Loucy (cell line): ENCODE results near the gene RPL13.

Experiments used
- H2AFZ ChIP-seq: fragments of 200-600 bp; sonication (generic); 2 replicates; pipeline ENCODE4 v1.6.0; 2016; ENCODE audit warnings: antibody characterized with exemption, mild to moderate bottlenecking, low read length, moderate library complexity
- H3F3A ChIP-seq: fragments of 200-600 bp; 2 replicates; pipeline ENCODE4 v1.6.0; 2016; ENCODE audit warnings: antibody characterized with exemption, low read depth, mild to moderate bottlenecking
- H3K27me3 ChIP-seq: fragments of 200-600 bp; sonication (generic); 2 replicates; pipeline ENCODE4 v1.6.1; 2014; ENCODE audit warnings: low read length, mild to moderate bottlenecking; ENCODE audit not compliant: insufficient read depth, poor library complexity, severe bottlenecking
- H3K36me3 ChIP-seq: fragments of 200-600 bp; sonication (generic); 2 replicates; pipeline ENCODE4 v1.6.1; 2016; ENCODE audit warnings: low read length; ENCODE audit not compliant: insufficient read depth
- H3K4me1 ChIP-seq: fragments of 200-600 bp; sonication (generic); 2 replicates; pipeline ENCODE4 v1.5.1; 2014; ENCODE audit warnings: low read length, mild to moderate bottlenecking; ENCODE audit not compliant: insufficient read depth, poor library complexity, severe bottlenecking
- H3K4me2 ChIP-seq: fragments of 200-600 bp; sonication (generic); 2 replicates; pipeline ENCODE4 v1.6.0; 2014; ENCODE audit warnings: antibody characterized with exemption, low read length, low read depth, mild to moderate bottlenecking; ENCODE audit not compliant: poor library complexity, severe bottlenecking
- H3K4me3 ChIP-seq: fragments of 200-600 bp; sonication (generic); 2 replicates; pipeline ENCODE4 v1.5.1; 2014; ENCODE audit warnings: low read length, mild to moderate bottlenecking, mixed read lengths; ENCODE audit not compliant: poor library complexity, severe bottlenecking
- H3K79me2 ChIP-seq: fragments of 200-600 bp; sonication (generic); 2 replicates; pipeline ENCODE4 v1.6.1; 2014; ENCODE audit warnings: low read length; ENCODE audit not compliant: insufficient read depth
- H3K9ac ChIP-seq: fragments of 200-600 bp; sonication (generic); 2 replicates; pipeline ENCODE4 v1.6.0; 2014; ENCODE audit warnings: mild to moderate bottlenecking, low read depth, low read length, moderate library complexity; ENCODE audit not compliant: poor library complexity, severe bottlenecking
- H3K9me2 ChIP-seq: fragments of 200-600 bp; sonication (generic); replicated peaks from 2 replicates; pipeline ENCODE4 v1.6.1; 2016; ENCODE audit warnings: low read depth, low read length, mixed read lengths
- H3K9me3 ChIP-seq: fragments of 200-600 bp; sonication (generic); 2 replicates; pipeline ENCODE4 v1.6.1; 2014; ENCODE audit warnings: mild to moderate bottlenecking, antibody characterized with exemption, low read length, low read depth; ENCODE audit not compliant: insufficient read depth
- H4K20me1 ChIP-seq: fragments of 200-600 bp; sonication (generic); 2 replicates; pipeline ENCODE4 v1.6.0; 2014; ENCODE audit warnings: antibody characterized with exemption, low read length, mild to moderate bottlenecking; ENCODE audit not compliant: insufficient read depth, poor library complexity, severe bottlenecking
- CTCF ChIP-seq: fragments of 200-600 bp; sonication (generic); conservative IDR thresholded peaks from 2 replicates; pipeline ENCODE4 v1.5.1; 2014; ENCODE audit warnings: mild to moderate bottlenecking, antibody characterized with exemption, low read length
- EZH2phosphoT487 ChIP-seq: fragments of 200-600 bp; IDR thresholded peaks from 2 replicates; pipeline ENCODE4 v1.6.1; 2018; ENCODE audit warnings: antibody characterized with exemption, mild to moderate bottlenecking, moderate library complexity, borderline replicate concordance

RPL13 gene

DNA sequence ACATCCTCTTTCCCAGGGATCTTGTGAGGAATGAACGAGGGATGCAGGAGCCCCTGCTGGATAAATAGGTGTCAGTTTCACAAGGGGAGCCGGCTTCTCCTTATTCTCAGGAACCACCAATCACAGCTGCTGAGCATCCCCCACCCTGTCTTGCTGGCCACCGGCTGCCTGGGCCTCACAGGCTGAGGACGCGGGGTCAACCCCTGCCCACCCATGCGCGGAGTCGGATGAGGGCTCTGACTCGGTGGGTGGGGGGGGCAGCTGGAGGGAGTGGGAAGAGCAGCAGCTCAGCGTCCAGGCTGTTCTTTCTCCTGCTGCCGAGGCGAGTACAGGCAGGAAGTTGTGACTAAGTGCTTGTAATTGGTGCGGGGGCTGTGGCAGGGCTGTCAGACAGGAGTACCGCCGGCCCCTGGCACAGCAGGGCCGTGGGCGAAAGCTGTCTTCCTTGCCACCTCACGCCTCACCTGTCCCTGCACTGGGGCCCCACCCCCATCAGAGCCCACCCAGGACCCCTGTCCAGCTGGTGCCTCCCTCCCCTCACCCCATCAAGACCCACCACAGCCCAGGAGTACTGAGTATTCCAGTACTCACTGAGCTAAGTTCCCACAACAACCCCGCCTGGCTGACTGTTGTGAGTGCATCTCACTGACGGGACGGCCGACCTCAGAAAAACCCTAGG is 41.9 kb downstream of the RPL13 start:
- Histone ChIP-seq H3F3A (no peaks in the 10 kb centered on the region), H3K9me2 (no peaks in the 10 kb centered on the region), H3K9ac (no peak overlapping the region), H3K36me3 (no peaks in the 10 kb centered on the region), H3K4me1 (peaks cover 7% of the 10 kb centered on the region), H3K4me3 (peak overlapping the region; percentile 38), H4K20me1 (no peaks in the 10 kb centered on the region), H3K9me3 (no peaks in the 10 kb centered on the region), H2AFZ (0 out of 2 replicates have a peak overlapping the region, but pooled peaks have one; percentile 24), H3K4me2 (peak overlapping the region; percentile 54), H3K79me2 (no peaks in the 10 kb centered on the region), H3K27me3 (no peaks in the 10 kb centered on the region)
- TF ChIP-seq CTCF (no peak), EZH2phosphoT487 (no peak)

GRCh38 chr16:89602952-89603590 is 42.6 kb downstream of the RPL13 start:
- Histone ChIP-seq H3K9me3 (no peaks in the 10 kb centered on the region), H3K9me2 (no peaks in the 10 kb centered on the region), H3K4me1 (peaks cover 7% of the 10 kb centered on the region), H3K9ac (no peak overlapping the region), H3K36me3 (no peaks in the 10 kb centered on the region), H3K4me2 (peak overlapping the region; percentile 54), H3K27me3 (no peaks in the 10 kb centered on the region), H3K4me3 (peak overlapping the region; percentile 38), H3K79me2 (no peaks in the 10 kb centered on the region), H3F3A (no peaks in the 10 kb centered on the region), H4K20me1 (no peaks in the 10 kb centered on the region), H2AFZ (0 out of 2 replicates have a peak overlapping the region, but pooled peaks have one; percentile 24)
- no peak for TF ChIP-seq CTCF
- no peak for TF ChIP-seq EZH2phosphoT487

DNA sequence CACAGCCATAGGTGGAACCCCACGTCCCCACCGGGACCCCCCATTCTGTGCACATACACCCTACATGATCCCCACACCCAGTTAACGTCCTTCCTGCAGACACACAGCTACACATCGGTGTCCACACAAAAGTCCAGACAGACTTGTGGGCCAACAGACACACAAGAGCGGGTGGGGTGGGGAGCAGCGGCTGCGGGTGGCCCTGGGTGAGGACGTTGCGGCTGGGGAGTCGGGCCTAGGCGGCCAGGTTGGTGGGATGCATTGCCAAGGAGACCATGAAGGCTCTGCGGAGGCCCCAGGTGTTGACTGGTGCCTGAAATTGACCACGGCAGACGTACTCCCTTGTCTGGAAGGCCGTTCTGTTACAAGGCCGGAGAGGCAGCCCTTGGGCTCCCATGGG is 44.3 kb downstream of the RPL13 start:
- H3K9me2 ChIP-seq, result no peaks in the 10 kb centered on the region
- H3K4me2 ChIP-seq, result no peak overlapping the region
- H3K9me3 ChIP-seq, result no peaks in the 10 kb centered on the region
- no peak for TF ChIP-seq EZH2phosphoT487
- TF ChIP-seq CTCF, result no peak
- H3K4me3 ChIP-seq, result no peak overlapping the region
- H3F3A ChIP-seq, result no peaks in the 10 kb centered on the region
- H3K4me1 ChIP-seq, result peaks cover 7% of the 10 kb centered on the region
- H3K9ac ChIP-seq, result no peak overlapping the region
- no peaks in the 10 kb centered on the region for H3K36me3 ChIP-seq
- no peaks in the 10 kb centered on the region for H3K79me2 ChIP-seq
- H2AFZ ChIP-seq, result no peak overlapping the region
- no peaks in the 10 kb centered on the region for H4K20me1 ChIP-seq
- H3K27me3 ChIP-seq, result no peaks in the 10 kb centered on the region
